Measurements from ENCODE around the gene POMC. TPM values are rescaled to one million over a fixed set of nuclear protein-coding genes. Genes with fewer than 3 reads are reported as not detected.

The POMC gene
- total RNA-seq, 1 donor from 2014 or later, result 5.4 TPM

- DNase-seq (ENCODE audit: low spot score, unreplicated experiment), result no peak
- TF ChIP-seq CTCF (IDR thresholded peaks at IDR 0.05; ENCODE audit: unreplicated experiment), result no peak
- Mint-ChIP-seq H3K27me3 (peaks cover 7% of the 10 kb centered on the region), H3K27ac (no peak overlapping the region), H3K9me3 (ENCODE audit: low read depth) (no peaks in the 10 kb centered on the region), H3K4me1 (ENCODE audit: low read depth) (no peaks in the 10 kb centered on the region), H3K4me3 (ENCODE audit: low read depth) (no peak overlapping the region), H3K36me3 (ENCODE audit: insufficient read depth) (peaks cover 9% of the 10 kb centered on the region)
Measured at GRCh38 chr2:25125976-25126375, 42.4 kb downstream of the POMC start.

GRCh38 chr2:25125189-25125588 lies 43.2 kb downstream of the POMC start:
- no peak overlapping the region for H3K4me3 Mint-ChIP-seq (ENCODE audit: low read depth)
- H3K4me1 Mint-ChIP-seq (ENCODE audit: low read depth), result no peaks in the 10 kb centered on the region
- peaks cover 6% of the 10 kb centered on the region for H3K36me3 Mint-ChIP-seq (ENCODE audit: insufficient read depth)
- TF ChIP-seq CTCF (IDR thresholded peaks at IDR 0.05; ENCODE audit: unreplicated experiment), result no peak
- no peaks in the 10 kb centered on the region for H3K9me3 Mint-ChIP-seq (ENCODE audit: low read depth)
- DNase-seq (ENCODE audit: low spot score, unreplicated experiment), result no peak
- no peaks in the 10 kb centered on the region for H3K27me3 Mint-ChIP-seq
- no peak overlapping the region for H3K27ac Mint-ChIP-seq

- H3K9me3 Mint-ChIP-seq (ENCODE audit: low read depth), result no peaks in the 10 kb centered on the region
- H3K4me3 Mint-ChIP-seq (ENCODE audit: low read depth), result no peak overlapping the region
- no peak for DNase-seq (ENCODE audit: low spot score, unreplicated experiment)
- H3K36me3 Mint-ChIP-seq (ENCODE audit: insufficient read depth), result peaks cover 6% of the 10 kb centered on the region
- no peaks in the 10 kb centered on the region for H3K27me3 Mint-ChIP-seq
- H3K27ac Mint-ChIP-seq, result no peak overlapping the region
- TF ChIP-seq CTCF (IDR thresholded peaks at IDR 0.05; ENCODE audit: unreplicated experiment), result no peak
- H3K4me1 Mint-ChIP-seq (ENCODE audit: low read depth), result no peaks in the 10 kb centered on the region
Measured at GRCh38 chr2:25123682-25124081, 44.7 kb downstream of the POMC start.

- H3K27ac Mint-ChIP-seq, result no peak overlapping the region
- TF ChIP-seq CTCF (IDR thresholded peaks at IDR 0.05; ENCODE audit: unreplicated experiment), result no peak
- no peaks in the 10 kb centered on the region for H3K4me1 Mint-ChIP-seq (ENCODE audit: low read depth)
- DNase-seq (ENCODE audit: low spot score, unreplicated experiment), result no peak
- no peaks in the 10 kb centered on the region for H3K9me3 Mint-ChIP-seq (ENCODE audit: low read depth)
- no peaks in the 10 kb centered on the region for H3K27me3 Mint-ChIP-seq
- H3K36me3 Mint-ChIP-seq (ENCODE audit: insufficient read depth), result peaks cover 8% of the 10 kb centered on the region
- no peak overlapping the region for H3K4me3 Mint-ChIP-seq (ENCODE audit: low read depth)
Measured at GRCh38 chr2:25122367-25122766, 46.0 kb downstream of the POMC start.

GRCh38 chr2:25119263-25119662 lies 49.1 kb downstream of the POMC start:
- no peak for TF ChIP-seq CTCF (IDR thresholded peaks at IDR 0.05; ENCODE audit: unreplicated experiment)
- H3K9me3 Mint-ChIP-seq (ENCODE audit: low read depth), result no peaks in the 10 kb centered on the region
- no peak overlapping the region for H3K4me3 Mint-ChIP-seq (ENCODE audit: low read depth)
- no peak for DNase-seq (ENCODE audit: low spot score, unreplicated experiment)
- no peak overlapping the region for H3K27ac Mint-ChIP-seq
- no peaks in the 10 kb centered on the region for H3K27me3 Mint-ChIP-seq
- H3K4me1 Mint-ChIP-seq (ENCODE audit: low read depth), result no peaks in the 10 kb centered on the region
- peaks cover 10% of the 10 kb centered on the region for H3K36me3 Mint-ChIP-seq (ENCODE audit: insufficient read depth)
